HK-2 (cell line): ENCODE measurements around the gene VAMP4.
A peak's percentile ranks its signal among the peaks of the same experiment; 100 is the strongest.
"Not testable (repeated sequence)": the region's sequence is repeated elsewhere in the genome, so short reads cannot be mapped to it uniquely, and the experiment has no call there.

Experiments
- DNase-seq: peaks from one replicate; pipeline ENCODE4 v3.0.0-alpha.2; 2018; ENCODE audit not compliant: unreplicated experiment

VAMP4 gene

GRCh38 chr1:171695772-171696171, 46.1 kb downstream of the VAMP4 start:
- DNase-seq, result not testable (repeated sequence)

- DNase-seq, result not testable (repeated sequence)
These were observed 48.3 kb downstream of the VAMP4 start for GRCh38 chr1:171693541-171693940.

- no peak for DNase-seq
These were observed 58.0 kb downstream of the VAMP4 start for GRCh38 chr1:171683870-171684269.

- no peak for DNase-seq
These were observed 61.5 kb downstream of the VAMP4 start for GRCh38 chr1:171680339-171680738.

GRCh38 chr1:171676823-171677222, 65.0 kb downstream of the VAMP4 start:
- DNase-seq, result no peak

GRCh38 chr1:171674431-171675405, 67.1 kb downstream of the VAMP4 start:
- no peak for DNase-seq

GRCh38 chr1:171670739-171671138, 71.1 kb downstream of the VAMP4 start:
- DNase-seq, result no peak

- no peak for DNase-seq
These were observed 73.5 kb downstream of the VAMP4 start for GRCh38 chr1:171668372-171668771.

GRCh38 chr1:171666114-171666769, 75.6 kb downstream of the VAMP4 start:
- DNase-seq, result no peak

GRCh38 chr1:171664976-171665375, 76.9 kb downstream of the VAMP4 start:
- no peak for DNase-seq

- no peak for DNase-seq
These were observed 77.8 kb downstream of the VAMP4 start for GRCh38 chr1:171663854-171664575.

GRCh38 chr1:171663036-171663853, 78.6 kb downstream of the VAMP4 start:
- DNase-seq, result no peak

GRCh38 chr1:171661076-171661650, 80.7 kb downstream of the VAMP4 start:
- DNase-seq, result no peak

- DNase-seq, result not testable (repeated sequence)
These were observed 85.7 kb downstream of the VAMP4 start for GRCh38 chr1:171656206-171656605.

- DNase-seq, result no peak
These were observed 86.1 kb downstream of the VAMP4 start for GRCh38 chr1:171655746-171656116.

GRCh38 chr1:171654942-171655745, 86.7 kb downstream of the VAMP4 start:
- DNase-seq, result peak; percentile 37

GRCh38 chr1:171654201-171654941, 87.5 kb downstream of the VAMP4 start:
- DNase-seq, result no peak

GRCh38 chr1:171653796-171654195, 88.1 kb downstream of the VAMP4 start:
- no peak for DNase-seq

- no peak for DNase-seq
These were observed 89.5 kb downstream of the VAMP4 start, which contains the start of gene MYOC for GRCh38 chr1:171652234-171652822. Gene MYOC (minus strand): TSS chr1:171652688. CDS start chr1:171652611, 77 bp downstream.
